Spleen (tissue), 7 donors: ENCODE results near the gene MRPL36.

Experiments used
- POLR2A ChIP-seq, 3 donors: fragments of 450-650 bp; IDR thresholded peaks; one replicate each; pipeline ENCODE4 v1.5.1; 2017; ENCODE audit warnings: antibody characterized with exemption in 3 of 3, mild to moderate bottlenecking in 1 of 3
- POLR2AphosphoS5 ChIP-seq, 3 donors: sonication (generic); formaldehyde crosslinking; IDR thresholded peaks; one replicate each; pipeline ENCODE4 v1.5.1; 2017; ENCODE audit warnings: antibody characterized with exemption in 3 of 3
- TF ChIP-seq, protein P1 (sequence below), 11 experiments: fragments of 200-600 bp in 7 of 11; fragments of 450-650 bp in 4 of 11; sonication (generic) in 4 of 11; IDR thresholded peaks in 8 of 11; conservative IDR thresholded peaks in 3 of 11; 1 replicate in 7 of 11; 2 replicates in 4 of 11; pipeline versions ENCODE4 v1.4.0 to v1.8.0; 2016 to 2021; ENCODE audit warnings: antibody characterized with exemption in 11 of 11, inconsistent platforms in 4 of 11, mild to moderate bottlenecking in 1 of 11
- donor health status: DM: no; HTN: no; CAD: no; lungs with moderate emphysema.
- donor health status: DM: no; HTN: no; CAD: no.
- donor health status: DM: no; HTN: no; CAD: no.

DNA sequence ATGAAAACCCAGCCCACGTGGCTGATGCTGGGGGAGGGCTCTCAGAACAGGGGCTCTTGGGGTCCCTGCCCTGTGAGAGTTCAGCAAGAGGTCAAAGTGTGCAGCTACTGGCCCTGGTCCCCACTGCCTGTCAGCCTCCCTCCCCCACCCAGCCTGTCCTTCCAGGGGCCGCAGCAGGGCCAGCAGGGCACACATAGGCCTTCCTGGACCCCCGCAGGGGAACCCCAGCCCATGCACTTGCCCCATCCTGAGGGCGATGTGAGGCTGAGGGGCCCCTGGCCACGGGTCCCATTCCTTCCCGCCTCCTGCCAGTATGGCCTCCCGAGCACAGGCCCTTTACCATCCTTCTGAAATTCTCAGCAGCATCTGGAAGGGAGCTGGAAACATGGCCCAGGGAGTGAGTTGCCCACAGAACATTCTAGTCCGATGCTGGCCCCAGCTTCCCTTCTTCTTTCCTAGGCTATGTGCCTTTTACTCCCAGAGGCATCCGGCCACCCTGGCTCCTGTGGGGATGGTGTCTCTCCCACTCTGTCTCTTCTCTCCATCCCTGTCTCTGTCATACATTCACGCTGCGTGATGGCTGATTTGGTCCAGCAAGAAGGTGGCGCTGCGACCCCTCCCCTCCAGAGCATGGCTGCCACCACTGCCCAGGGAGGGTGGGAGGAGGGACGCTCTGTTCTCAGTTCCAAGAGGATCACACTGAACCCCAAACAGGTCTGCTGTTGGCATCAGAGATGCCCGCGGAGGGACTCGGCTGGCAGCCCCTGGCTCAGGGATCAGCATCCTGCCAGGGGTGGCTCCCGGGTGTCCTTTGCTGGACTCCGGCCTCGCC, 19.6 kb downstream of the MRPL36 start:
- TF ChIP-seq, protein P1, sequence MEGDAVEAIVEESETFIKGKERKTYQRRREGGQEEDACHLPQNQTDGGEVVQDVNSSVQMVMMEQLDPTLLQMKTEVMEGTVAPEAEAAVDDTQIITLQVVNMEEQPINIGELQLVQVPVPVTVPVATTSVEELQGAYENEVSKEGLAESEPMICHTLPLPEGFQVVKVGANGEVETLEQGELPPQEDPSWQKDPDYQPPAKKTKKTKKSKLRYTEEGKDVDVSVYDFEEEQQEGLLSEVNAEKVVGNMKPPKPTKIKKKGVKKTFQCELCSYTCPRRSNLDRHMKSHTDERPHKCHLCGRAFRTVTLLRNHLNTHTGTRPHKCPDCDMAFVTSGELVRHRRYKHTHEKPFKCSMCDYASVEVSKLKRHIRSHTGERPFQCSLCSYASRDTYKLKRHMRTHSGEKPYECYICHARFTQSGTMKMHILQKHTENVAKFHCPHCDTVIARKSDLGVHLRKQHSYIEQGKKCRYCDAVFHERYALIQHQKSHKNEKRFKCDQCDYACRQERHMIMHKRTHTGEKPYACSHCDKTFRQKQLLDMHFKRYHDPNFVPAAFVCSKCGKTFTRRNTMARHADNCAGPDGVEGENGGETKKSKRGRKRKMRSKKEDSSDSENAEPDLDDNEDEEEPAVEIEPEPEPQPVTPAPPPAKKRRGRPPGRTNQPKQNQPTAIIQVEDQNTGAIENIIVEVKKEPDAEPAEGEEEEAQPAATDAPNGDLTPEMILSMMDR (IDR thresholded peaks at IDR 0.05 in 8 of 11, conservative IDR thresholded peaks at IDR 0.05 in 3 of 11) = no peak
- TF ChIP-seq POLR2A (IDR thresholded peaks at IDR 0.05) (no peak), POLR2AphosphoS5 (IDR thresholded peaks at IDR 0.05) (no peak)
